Rectal smooth muscle tissue (tissue), 1 donor: ENCODE data around the gene DCDC1.
"Not testable (repeated sequence)": the region's sequence is repeated elsewhere in the genome, so short reads cannot be mapped to it uniquely, and the experiment has no call there.

Experiments used
- H3K27ac ChIP-seq: one replicate; pipeline ENCODE4 v1.7.0; 2013; ENCODE audit warnings: low read depth, low read length, inconsistent platforms
- H3K27me3 ChIP-seq: one replicate; pipeline ENCODE4 v1.7.0; 2013; ENCODE audit warnings: low read length; ENCODE audit not compliant: control insufficient read depth, insufficient read depth
- H3K36me3 ChIP-seq: one replicate; pipeline ENCODE4 v1.7.0; 2013; ENCODE audit warnings: low read length; ENCODE audit not compliant: control insufficient read depth, insufficient read depth
- H3K4me1 ChIP-seq: one replicate; pipeline ENCODE4 v1.7.0; 2013; ENCODE audit warnings: low read length; ENCODE audit not compliant: control insufficient read depth, insufficient read depth
- H3K4me3 ChIP-seq: one replicate; pipeline ENCODE4 v1.7.0; 2013; ENCODE audit warnings: low read length
- H3K9ac ChIP-seq: one replicate; pipeline ENCODE4 v1.7.0; 2013; ENCODE audit warnings: low read length

DCDC1 gene

GRCh38 chr11:31323145-31323544, 46.4 kb downstream of the DCDC1 start:
- Histone ChIP-seq H3K9ac (no peak overlapping the region), H3K4me1 (no peaks in the 10 kb centered on the region), H3K27me3 (no peaks in the 10 kb centered on the region), H3K27ac (no peak overlapping the region), H3K36me3 (no peaks in the 10 kb centered on the region), H3K4me3 (no peak overlapping the region)

- H3K9ac ChIP-seq, H3K27ac ChIP-seq, H3K36me3 ChIP-seq, H3K27me3 ChIP-seq, H3K4me1 ChIP-seq, H3K4me3 ChIP-seq: not testable (repeated sequence)
These were observed 48.0 kb downstream of the DCDC1 start for GRCh38 chr11:31321494-31321893.

- Histone ChIP-seq H3K27ac (no peak overlapping the region), H3K9ac (no peak overlapping the region), H3K36me3 (no peaks in the 10 kb centered on the region), H3K4me1 (no peaks in the 10 kb centered on the region), H3K4me3 (no peak overlapping the region), H3K27me3 (no peaks in the 10 kb centered on the region)
These were observed 65.8 kb downstream of the DCDC1 start for GRCh38 chr11:31303644-31304180.

GRCh38 chr11:31301549-31302510, 67.7 kb downstream of the DCDC1 start:
- Histone ChIP-seq H3K27me3 (no peaks in the 10 kb centered on the region), H3K4me3 (no peak overlapping the region), H3K9ac (no peak overlapping the region), H3K27ac (no peak overlapping the region), H3K36me3 (no peaks in the 10 kb centered on the region), H3K4me1 (no peaks in the 10 kb centered on the region)

GRCh38 chr11:31295308-31295707, 74.2 kb downstream of the DCDC1 start:
- Histone ChIP-seq H3K27ac (no peak overlapping the region), H3K9ac (no peak overlapping the region)

GRCh38 chr11:31273527-31273926, 96.0 kb downstream of the DCDC1 start:
- not testable (repeated sequence) for H3K9ac ChIP-seq, H3K4me3 ChIP-seq, H3K36me3 ChIP-seq, H3K27ac ChIP-seq, H3K27me3 ChIP-seq, H3K4me1 ChIP-seq

More at GRCh38 chr11:31295308-31295707, 74.2 kb downstream of the DCDC1 start:
- Histone ChIP-seq H3K36me3 (no peaks in the 10 kb centered on the region), H3K27me3 (no peaks in the 10 kb centered on the region), H3K4me3 (no peak overlapping the region), H3K4me1 (no peaks in the 10 kb centered on the region)

GRCh38 chr11:31267720-31268119, 101.8 kb downstream of the DCDC1 start:
- Histone ChIP-seq H3K27me3 (no peaks in the 10 kb centered on the region), H3K9ac (no peak overlapping the region), H3K4me3 (no peak overlapping the region), H3K36me3 (no peaks in the 10 kb centered on the region), H3K27ac (no peak overlapping the region), H3K4me1 (no peaks in the 10 kb centered on the region)

- Histone ChIP-seq H3K27ac (no peak overlapping the region), H3K27me3 (no peaks in the 10 kb centered on the region), H3K4me3 (no peak overlapping the region), H3K36me3 (no peaks in the 10 kb centered on the region), H3K9ac (no peak overlapping the region), H3K4me1 (no peaks in the 10 kb centered on the region)
These were observed 104.7 kb downstream of the DCDC1 start for GRCh38 chr11:31264834-31265233.

GRCh38 chr11:31262761-31263160, 106.8 kb downstream of the DCDC1 start:
- Histone ChIP-seq H3K4me1 (no peaks in the 10 kb centered on the region), H3K9ac (no peak overlapping the region), H3K27ac (no peak overlapping the region), H3K36me3 (no peaks in the 10 kb centered on the region), H3K27me3 (no peaks in the 10 kb centered on the region), H3K4me3 (no peak overlapping the region)

GRCh38 chr11:31259797-31260196, 109.7 kb downstream of the DCDC1 start:
- H3K4me1 ChIP-seq = no peaks in the 10 kb centered on the region
- no peaks in the 10 kb centered on the region for H3K36me3 ChIP-seq
- no peaks in the 10 kb centered on the region for H3K27me3 ChIP-seq
- H3K4me3 ChIP-seq = no peak overlapping the region
- no peak overlapping the region for H3K9ac ChIP-seq
- H3K27ac ChIP-seq = no peak overlapping the region

GRCh38 chr11:31254415-31254814, 115.1 kb downstream of the DCDC1 start:
- Histone ChIP-seq H3K4me3 (no peak overlapping the region), H3K27me3 (no peaks in the 10 kb centered on the region), H3K36me3 (no peaks in the 10 kb centered on the region), H3K27ac (no peak overlapping the region), H3K9ac (no peak overlapping the region), H3K4me1 (no peaks in the 10 kb centered on the region)

- Histone ChIP-seq H3K27ac (no peak overlapping the region), H3K27me3 (no peaks in the 10 kb centered on the region), H3K4me3 (no peak overlapping the region), H3K9ac (no peak overlapping the region), H3K36me3 (no peaks in the 10 kb centered on the region), H3K4me1 (no peaks in the 10 kb centered on the region)
These were observed 120.8 kb downstream of the DCDC1 start for GRCh38 chr11:31248768-31249167.

- Histone ChIP-seq H3K9ac (no peak overlapping the region), H3K27me3 (no peaks in the 10 kb centered on the region), H3K4me1 (no peaks in the 10 kb centered on the region), H3K27ac (no peak overlapping the region), H3K4me3 (no peak overlapping the region), H3K36me3 (no peaks in the 10 kb centered on the region)
These were observed 122.2 kb downstream of the DCDC1 start for GRCh38 chr11:31247321-31247720.
